ENCODE data around the gene ERVK3-1. TPM values are rescaled to one million over a fixed set of nuclear protein-coding genes. Genes with fewer than 3 reads are reported as not detected.
"Not testable (repeated sequence)": the region's sequence is repeated elsewhere in the genome, so short reads cannot be mapped to it uniquely, and the experiment has no call there.

Gene ERVK3-1
- total and polyA plus RNA-seq, 3 experiments from 2014 or later: 84.6 to 102 (median 100) TPM

DNA sequence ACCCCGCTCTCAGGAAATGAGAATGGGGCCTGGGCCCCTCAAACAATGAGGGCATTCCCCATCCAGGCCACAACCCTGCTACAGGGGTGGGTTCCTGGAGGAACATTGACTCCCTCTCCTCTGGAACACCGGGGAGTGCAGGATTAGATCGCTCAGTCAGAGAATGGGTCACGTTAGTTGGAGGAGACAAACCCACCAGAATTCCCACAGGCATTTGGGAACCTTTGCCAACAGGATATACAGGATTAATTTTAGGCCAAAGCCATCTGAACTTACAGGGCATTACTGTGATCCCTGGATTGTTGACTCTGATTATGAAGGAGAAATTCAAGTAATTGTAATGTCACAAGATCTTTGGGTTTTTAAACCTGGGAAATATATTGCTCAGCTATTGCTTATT lies 2.6 kb downstream of the ERVK3-1 start:
- no peak overlapping the region for H3K27ac ChIP-seq (ENCODE audit: low read depth, low read length)
- DNase-seq: no peak
- peaks cover 0 to 2% (median 0%) of the 10 kb centered on the region in 5 donors for H3K9me3 Mint-ChIP-seq
- ChIA-PET POLR2A (interaction anchor here (0.5 to 1.6 kb wide), 2 partner anchors 40 to 55 kb away, joined by 4 to 5 read pairs; no protein-coding TSS in a partner anchor), CTCF (interaction anchor here (1.5 to 1.9 kb wide), 2 partner anchors 40 to 78 kb away, joined by 4 read pairs; no protein-coding TSS in a partner anchor)
- H3K36me3 ChIP-seq (ENCODE audit: insufficient read depth, low read length): peaks cover 34% of the 10 kb centered on the region
- no peak overlapping the region for H3K4me3 ChIP-seq (ENCODE audit: low read length)
- peaks cover 36% of the 10 kb centered on the region for H3K4me1 ChIP-seq (ENCODE audit: insufficient read depth, low read length)
- H3K4me3 Mint-ChIP-seq: peak overlapping the region in 3 of 7 donors; percentile 11 to 29 (median 22)
- no peaks in the 10 kb centered on the region for H3K27me3 Mint-ChIP-seq
- H3K4me1 Mint-ChIP-seq: peaks cover 49 to 68% (median 67%) of the 10 kb centered on the region in 3 donors
- H3K36me3 Mint-ChIP-seq: peaks cover 24 to 72% (median 32%) of the 10 kb centered on the region in 3 donors
- H3K9me3 ChIP-seq (ENCODE audit: low read length): no peaks in the 10 kb centered on the region
- H3K27me3 ChIP-seq (ENCODE audit: insufficient read depth, low read length, poor library complexity, severe bottlenecking): no peaks in the 10 kb centered on the region
- peak overlapping the region in 6 of 8 donors; percentile 39 to 84 (median 58) for H3K27ac Mint-ChIP-seq

DNA sequence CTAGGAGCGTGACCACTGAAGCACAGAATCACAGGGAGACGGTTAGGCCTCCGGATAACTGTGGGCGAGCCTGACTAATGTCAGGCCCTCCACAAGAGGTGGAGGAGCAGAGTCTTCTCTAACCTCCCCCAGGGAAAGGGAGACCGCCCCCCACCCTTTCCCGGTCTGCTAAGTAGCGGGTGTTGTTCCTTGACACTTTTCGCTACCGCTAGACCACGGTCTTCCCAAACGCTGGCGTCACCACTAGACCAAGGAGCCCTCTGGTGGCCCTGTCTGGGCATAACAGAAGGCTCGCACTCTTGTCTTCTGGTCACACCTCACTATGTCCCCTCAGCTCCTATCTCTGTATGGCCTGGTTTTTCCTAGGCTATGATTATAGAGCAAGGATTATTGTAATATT lies 5.5 kb downstream of the ERVK3-1 start:
- Mint-ChIP-seq H3K27ac (peak overlapping the region in 2 of 8 donors; percentile 8 to 78), H3K36me3 (peaks cover 36 to 92% (median 46%) of the 10 kb centered on the region in 3 donors), H3K4me1 (peaks cover 38 to 56% (median 54%) of the 10 kb centered on the region in 3 donors)
- H3K27ac ChIP-seq (ENCODE audit: low read depth, low read length); H3K4me3 ChIP-seq (ENCODE audit: low read length); H3K9me3 Mint-ChIP-seq; H3K27me3 ChIP-seq (ENCODE audit: insufficient read depth, low read length, poor library complexity, severe bottlenecking); H3K9me3 ChIP-seq (ENCODE audit: low read length); H3K27me3 Mint-ChIP-seq; CTCF ChIA-PET; DNase-seq; H3K4me3 Mint-ChIP-seq: not testable (repeated sequence)
- peaks cover 54% of the 10 kb centered on the region for H3K36me3 ChIP-seq (ENCODE audit: insufficient read depth, low read length)
- POLR2A ChIA-PET: interaction anchor here (0.5 kb wide), 1 partner anchor 21 kb away, joined by 3 read pairs; no protein-coding TSS in a partner anchor
- H3K4me1 ChIP-seq (ENCODE audit: insufficient read depth, low read length): peaks cover 27% of the 10 kb centered on the region

- Histone ChIP-seq H3K27me3 (ENCODE audit: insufficient read depth, low read length, poor library complexity, severe bottlenecking) (no peaks in the 10 kb centered on the region), H3K36me3 (ENCODE audit: insufficient read depth, low read length) (peaks cover 55% of the 10 kb centered on the region), H3K27ac (ENCODE audit: low read depth, low read length) (no peak overlapping the region), H3K4me3 (ENCODE audit: low read length) (no peak overlapping the region), H3K4me1 (ENCODE audit: insufficient read depth, low read length) (peaks cover 19% of the 10 kb centered on the region), H3K9me3 (ENCODE audit: low read length) (no peaks in the 10 kb centered on the region)
- DNase-seq: no peak
- CTCF ChIA-PET: no interaction called here
- Mint-ChIP-seq H3K27ac (peak overlapping the region in 1 of 8 donors; percentile 78), H3K27me3 (no peaks in the 10 kb centered on the region), H3K4me3 (peak overlapping the region in 1 of 7 donors; percentile 75), H3K4me1 (peaks cover 31 to 48% (median 47%) of the 10 kb centered on the region in 3 donors), H3K36me3 (peaks cover 36 to 89% (median 43%) of the 10 kb centered on the region in 3 donors), H3K9me3 (no peaks in the 10 kb centered on the region)
- POLR2A ChIA-PET: no interaction called here
Observed at GRCh38 chr19:58311345-58311865, 6.2 kb downstream of the ERVK3-1 start.

GRCh38 chr19:58315580-58315979 lies 10.4 kb downstream of the ERVK3-1 start:
- Mint-ChIP-seq H3K36me3 (peaks cover 29 to 52% (median 36%) of the 10 kb centered on the region in 3 donors), H3K4me1 (peaks cover 6 to 10% (median 7%) of the 10 kb centered on the region in 3 donors), H3K27me3 (no peaks in the 10 kb centered on the region)

GRCh38 chr19:58317476-58318072 lies 12.4 kb downstream of the ERVK3-1 start:
- H3K36me3 ChIP-seq (ENCODE audit: insufficient read depth, low read length): peaks cover 23% of the 10 kb centered on the region
- ChIA-PET POLR2A (no interaction called here), CTCF (no interaction called here)
- Mint-ChIP-seq H3K36me3 (peaks cover 17 to 35% (median 21%) of the 10 kb centered on the region in 3 donors), H3K27ac (no peak overlapping the region), H3K9me3 (no peaks in the 10 kb centered on the region), H3K27me3 (no peaks in the 10 kb centered on the region), H3K4me3 (no peak overlapping the region), H3K4me1 (peaks cover 0 to 4% (median 2%) of the 10 kb centered on the region in 3 donors)
- H3K27ac ChIP-seq (ENCODE audit: low read depth, low read length): no peak overlapping the region
- no peak for DNase-seq
- no peaks in the 10 kb centered on the region for H3K4me1 ChIP-seq (ENCODE audit: insufficient read depth, low read length)
- no peak overlapping the region for H3K4me3 ChIP-seq (ENCODE audit: low read length)
- H3K27me3 ChIP-seq (ENCODE audit: insufficient read depth, low read length, poor library complexity, severe bottlenecking): no peaks in the 10 kb centered on the region
- no peaks in the 10 kb centered on the region for H3K9me3 ChIP-seq (ENCODE audit: low read length)

More at GRCh38 chr19:58315580-58315979, 10.4 kb downstream of the ERVK3-1 start:
- Mint-ChIP-seq H3K4me3 (no peak overlapping the region), H3K27ac (peak overlapping the region in 3 of 8 donors; percentile 1 to 36 (median 33)), H3K9me3 (no peaks in the 10 kb centered on the region)
- Histone ChIP-seq H3K36me3 (ENCODE audit: insufficient read depth, low read length) (peaks cover 35% of the 10 kb centered on the region), H3K27me3 (ENCODE audit: insufficient read depth, low read length, poor library complexity, severe bottlenecking) (no peaks in the 10 kb centered on the region), H3K4me3 (ENCODE audit: low read length) (no peak overlapping the region), H3K27ac (ENCODE audit: low read depth, low read length) (no peak overlapping the region), H3K9me3 (ENCODE audit: low read length) (no peaks in the 10 kb centered on the region), H3K4me1 (ENCODE audit: insufficient read depth, low read length) (no peaks in the 10 kb centered on the region)
- DNase-seq: no peak
- ChIA-PET CTCF (no interaction called here), POLR2A (no interaction called here)

GRCh38 chr19:58318297-58318696 lies 13.1 kb downstream of the ERVK3-1 start:
- Mint-ChIP-seq H3K4me1 (no peaks in the 10 kb centered on the region), H3K27me3 (no peaks in the 10 kb centered on the region), H3K27ac (no peak overlapping the region), H3K4me3 (no peak overlapping the region), H3K36me3 (peaks cover 16 to 29% (median 18%) of the 10 kb centered on the region in 3 donors), H3K9me3 (no peaks in the 10 kb centered on the region)
- H3K9me3 ChIP-seq (ENCODE audit: low read length): no peaks in the 10 kb centered on the region
- no peaks in the 10 kb centered on the region for H3K4me1 ChIP-seq (ENCODE audit: insufficient read depth, low read length)
- ChIA-PET CTCF (no interaction called here), POLR2A (no interaction called here)
- no peak overlapping the region for H3K4me3 ChIP-seq (ENCODE audit: low read length)
- H3K36me3 ChIP-seq (ENCODE audit: insufficient read depth, low read length): peaks cover 18% of the 10 kb centered on the region
- H3K27me3 ChIP-seq (ENCODE audit: insufficient read depth, low read length, poor library complexity, severe bottlenecking): no peaks in the 10 kb centered on the region
- no peak for DNase-seq
- H3K27ac ChIP-seq (ENCODE audit: low read depth, low read length): no peak overlapping the region

DNA sequence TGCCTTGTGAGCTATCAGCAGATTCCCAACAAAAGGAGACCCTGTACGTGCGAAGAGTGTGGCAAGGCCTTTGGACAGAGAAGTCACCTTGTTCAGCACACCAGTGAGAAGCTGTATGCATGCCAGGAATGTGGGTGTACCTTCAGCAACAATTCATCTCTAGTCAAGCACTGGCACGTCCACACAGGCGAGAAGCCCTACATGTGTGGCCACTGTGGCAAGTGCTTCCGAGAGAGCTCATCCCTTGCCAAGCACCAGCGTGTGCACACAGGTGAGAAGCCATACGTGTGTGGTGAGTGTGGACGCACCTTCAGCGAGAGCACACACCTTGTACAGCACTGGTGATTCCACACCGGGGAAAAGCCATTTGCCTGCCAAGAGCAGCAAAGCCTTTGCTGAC lies 14.1 kb downstream of the ERVK3-1 start:
- H3K4me1 ChIP-seq (ENCODE audit: insufficient read depth, low read length): no peaks in the 10 kb centered on the region
- H3K36me3 Mint-ChIP-seq: peaks cover 15 to 20% (median 16%) of the 10 kb centered on the region in 3 donors
- ChIA-PET POLR2A (no interaction called here), CTCF (no interaction called here)
- no peaks in the 10 kb centered on the region for H3K9me3 ChIP-seq (ENCODE audit: low read length)
- no peak overlapping the region for H3K4me3 Mint-ChIP-seq
- no peak overlapping the region for H3K27ac ChIP-seq (ENCODE audit: low read depth, low read length)
- no peak overlapping the region for H3K27ac Mint-ChIP-seq
- H3K27me3 ChIP-seq (ENCODE audit: insufficient read depth, low read length, poor library complexity, severe bottlenecking): no peaks in the 10 kb centered on the region
- peaks cover 11% of the 10 kb centered on the region for H3K36me3 ChIP-seq (ENCODE audit: insufficient read depth, low read length)
- H3K27me3 Mint-ChIP-seq: no peaks in the 10 kb centered on the region
- H3K4me3 ChIP-seq (ENCODE audit: low read length): no peak overlapping the region
- no peaks in the 10 kb centered on the region for H3K9me3 Mint-ChIP-seq
- H3K4me1 Mint-ChIP-seq: no peaks in the 10 kb centered on the region
- DNase-seq: no peak

GRCh38 chr19:58325311-58326022 lies 20.3 kb downstream of the ERVK3-1 start:
- Histone ChIP-seq H3K27me3 (ENCODE audit: insufficient read depth, low read length, poor library complexity, severe bottlenecking) (no peaks in the 10 kb centered on the region), H3K9me3 (ENCODE audit: low read length) (no peaks in the 10 kb centered on the region), H3K4me3 (ENCODE audit: low read length) (no peak overlapping the region), H3K4me1 (ENCODE audit: insufficient read depth, low read length) (peaks cover 30% of the 10 kb centered on the region), H3K36me3 (ENCODE audit: insufficient read depth, low read length) (no peaks in the 10 kb centered on the region), H3K27ac (ENCODE audit: low read depth, low read length) (no peak overlapping the region)
- ChIA-PET CTCF (interaction anchor here (1.1 to 2.1 kb wide), 2 partner anchors 19 to 38 kb away, joined by 3 to 6 read pairs; partner anchors contain the start of gene ZNF497), POLR2A (interaction anchor here (1.6 kb wide), 1 partner anchor 37 kb away, joined by 8 read pairs; the partner anchor contains the start of gene ZNF497)
- peaks cover 0 to 8% (median 0%) of the 10 kb centered on the region in 3 donors for H3K4me1 Mint-ChIP-seq
- no peak overlapping the region for H3K27ac Mint-ChIP-seq
- no peak overlapping the region for H3K4me3 Mint-ChIP-seq
- no peaks in the 10 kb centered on the region for H3K27me3 Mint-ChIP-seq
- no peak for DNase-seq
- H3K9me3 Mint-ChIP-seq: no peaks in the 10 kb centered on the region
- H3K36me3 Mint-ChIP-seq: peaks cover 1 to 7% (median 4%) of the 10 kb centered on the region in 3 donors
